ENCODE data around the gene PPP1R13L. TPM values are rescaled to one million over a fixed set of nuclear protein-coding genes. Genes with fewer than 3 reads are reported as not detected.

PPP1R13L gene
- total RNA-seq, 1 experiment from 2014 or later: 36.4 TPM

GRCh38 chr19:45347570-45348366, 57.1 kb downstream of the PPP1R13L start:
- H3K9ac ChIP-seq (ENCODE audit: low read length): no peak overlapping the region
- no peak overlapping the region for H3K4me3 ChIP-seq (ENCODE audit: low read length)
- no peaks in the 10 kb centered on the region for H3K4me1 ChIP-seq (ENCODE audit: insufficient read depth, low read length)
- H3K4me2 ChIP-seq (ENCODE audit: low read length): no peak overlapping the region
- TF ChIP-seq CTCF (conservative IDR thresholded peaks at IDR 0.05; ENCODE audit: low read depth, low read length) (no peak), EZH2 (IDR thresholded peaks at IDR 0.05; ENCODE audit: low read length, unreplicated experiment) (no peak), EZH2phosphoT487 (IDR thresholded peaks at IDR 0.05; ENCODE audit: borderline replicate concordance, low read length) (no peak)
- DNase-seq (no peak), ATAC-seq (no peak)
- ChIA-PET POLR2A (ENCODE audit: unreplicated experiment) (no interaction called here), CTCF (no interaction called here)
- no peaks in the 10 kb centered on the region for H3K79me2 ChIP-seq (ENCODE audit: low read length)
- no peaks in the 10 kb centered on the region for H4K20me1 ChIP-seq (ENCODE audit: low read length)
- BruUV-seq (replicated peaks): no TSS peak
- no peaks in the 10 kb centered on the region for H3K27me3 ChIP-seq (ENCODE audit: low read length)
- no peaks in the 10 kb centered on the region for H3F3A ChIP-seq (ENCODE audit: low read length, unreplicated experiment)
- no peaks in the 10 kb centered on the region for H3K9me2 ChIP-seq (replicated peaks; ENCODE audit: low read length)
- H3K9me3 ChIP-seq (ENCODE audit: low read length): no peaks in the 10 kb centered on the region
- intact Hi-C loops (cut with micrococcal nuclease): no loop called here
- H3K36me3 ChIP-seq (ENCODE audit: low read depth, low read length): no peaks in the 10 kb centered on the region
- no peak overlapping the region for H3K27ac ChIP-seq (ENCODE audit: low read length)
- H2AFZ ChIP-seq (ENCODE audit: low read length): no peak overlapping the region

- H2AFZ ChIP-seq (ENCODE audit: low read length): no peak overlapping the region
- H3K36me3 ChIP-seq (ENCODE audit: low read depth, low read length): no peaks in the 10 kb centered on the region
- H3K27ac ChIP-seq (ENCODE audit: low read length): no peak overlapping the region
- peaks cover 6% of the 10 kb centered on the region; the same call in 1 of the 2 replicates for H3K4me1 ChIP-seq (ENCODE audit: insufficient read depth, low read length)
- no peaks in the 10 kb centered on the region for H3F3A ChIP-seq (ENCODE audit: low read length, unreplicated experiment)
- intact Hi-C loops (cut with micrococcal nuclease): no loop called here
- H4K20me1 ChIP-seq (ENCODE audit: low read length): no peaks in the 10 kb centered on the region
- no peak for TF ChIP-seq EZH2 (IDR thresholded peaks at IDR 0.05; ENCODE audit: low read length, unreplicated experiment)
- no peak for TF ChIP-seq EZH2phosphoT487 (IDR thresholded peaks at IDR 0.05; ENCODE audit: borderline replicate concordance, low read length)
- no peak for TF ChIP-seq CTCF (conservative IDR thresholded peaks at IDR 0.05; ENCODE audit: low read depth, low read length)
- DNase-seq (no peak), ATAC-seq (no peak)
- no peaks in the 10 kb centered on the region for H3K9me3 ChIP-seq (ENCODE audit: low read length)
- H3K9ac ChIP-seq (ENCODE audit: low read length): no peak overlapping the region
- ChIA-PET POLR2A (ENCODE audit: unreplicated experiment) (no interaction called here), CTCF (no interaction called here)
- H3K27me3 ChIP-seq (ENCODE audit: low read length): no peaks in the 10 kb centered on the region
- BruUV-seq (replicated peaks): no TSS peak
- H3K79me2 ChIP-seq (ENCODE audit: low read length): 0 out of 2 replicates have a peak, but pooled peaks cover 6% of the 10 kb centered on the region
- H3K4me3 ChIP-seq (ENCODE audit: low read length): no peak overlapping the region
- H3K9me2 ChIP-seq (replicated peaks; ENCODE audit: low read length): no peaks in the 10 kb centered on the region
- no peak overlapping the region for H3K4me2 ChIP-seq (ENCODE audit: low read length)
These were observed 58.4 kb downstream of the PPP1R13L start for GRCh38 chr19:45346449-45346848.

GRCh38 chr19:45345506-45345860, 59.4 kb downstream of the PPP1R13L start:
- no peak for TF ChIP-seq EZH2 (IDR thresholded peaks at IDR 0.05; ENCODE audit: low read length, unreplicated experiment)
- no peak for TF ChIP-seq EZH2phosphoT487 (IDR thresholded peaks at IDR 0.05; ENCODE audit: borderline replicate concordance, low read length)
- no peak for TF ChIP-seq CTCF (conservative IDR thresholded peaks at IDR 0.05; ENCODE audit: low read depth, low read length)
- intact Hi-C loops (cut with micrococcal nuclease): no loop called here
- Histone ChIP-seq H3K4me2 (ENCODE audit: low read length) (no peak overlapping the region), H2AFZ (ENCODE audit: low read length) (no peak overlapping the region), H3K9me2 (replicated peaks; ENCODE audit: low read length) (no peaks in the 10 kb centered on the region), H3K4me1 (ENCODE audit: insufficient read depth, low read length) (peaks cover 10% of the 10 kb centered on the region; the same call in 1 of the 2 replicates), H4K20me1 (ENCODE audit: low read length) (no peaks in the 10 kb centered on the region), H3F3A (ENCODE audit: low read length, unreplicated experiment) (no peaks in the 10 kb centered on the region), H3K4me3 (ENCODE audit: low read length) (no peak overlapping the region), H3K36me3 (ENCODE audit: low read depth, low read length) (no peaks in the 10 kb centered on the region), H3K9ac (ENCODE audit: low read length) (no peak overlapping the region), H3K27ac (ENCODE audit: low read length) (no peak overlapping the region), H3K79me2 (ENCODE audit: low read length) (peaks cover 12% of the 10 kb centered on the region; the same call in 1 of the 2 replicates), H3K27me3 (ENCODE audit: low read length) (no peaks in the 10 kb centered on the region), H3K9me3 (ENCODE audit: low read length) (no peaks in the 10 kb centered on the region)
- ChIA-PET CTCF (no interaction called here), POLR2A (ENCODE audit: unreplicated experiment) (no interaction called here)
- BruUV-seq (replicated peaks): no TSS peak
- ATAC-seq (no peak), DNase-seq (no peak)
